ENCODE results near the gene CTCFL. TPM values are rescaled to one million over a fixed set of nuclear protein-coding genes. Genes with fewer than 3 reads are reported as not detected.
A peak's percentile ranks its signal among the peaks of the same experiment; 100 is the strongest.

Gene CTCFL
- total RNA-seq, 1 donor from 2014 or later: not detected

DNA sequence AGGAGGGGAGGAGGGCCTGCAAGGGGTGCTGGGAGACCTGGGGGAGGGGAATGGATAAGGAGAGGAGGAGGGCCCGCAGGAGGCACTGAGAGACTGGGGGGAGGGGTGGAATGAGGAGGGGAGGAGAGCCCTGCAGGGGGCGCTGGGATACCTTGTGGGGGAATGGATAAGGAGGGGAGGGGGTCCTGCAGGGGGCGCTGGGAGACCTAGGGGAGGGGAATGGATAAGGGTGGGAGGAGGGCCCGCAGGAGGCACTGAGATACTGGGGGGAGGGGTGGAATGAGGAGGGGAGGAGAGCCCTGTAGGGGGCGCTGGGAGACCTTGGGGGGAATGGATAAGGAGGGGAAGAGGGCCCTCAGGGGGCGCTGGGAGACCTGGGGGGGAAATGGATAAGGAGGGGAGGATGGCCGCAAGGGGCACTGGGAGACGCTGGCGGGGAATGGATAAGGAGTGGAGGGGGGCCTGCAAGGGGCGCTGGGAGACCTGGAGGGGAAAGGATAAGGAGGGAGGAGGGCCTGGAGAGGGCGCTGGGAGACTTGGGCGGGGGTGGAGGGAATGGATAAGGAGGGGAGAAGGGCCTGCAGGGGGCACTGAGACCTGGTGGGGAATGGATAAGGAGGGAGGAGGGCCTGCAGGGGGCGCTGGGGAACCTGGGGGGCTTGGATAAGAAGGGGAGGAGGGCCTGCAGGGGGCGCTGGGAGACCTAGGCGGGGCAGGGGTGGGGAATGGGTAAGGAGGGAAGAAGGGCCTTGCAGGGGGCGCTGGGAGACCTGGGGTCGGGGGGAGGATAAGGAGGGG, 1.3 kb upstream of the CTCFL start:
- no peak overlapping the region for H3K4me2 ChIP-seq
- Mint-ChIP-seq H3K4me1 (peaks cover 19% of the 10 kb centered on the region), H3K4me3 (no peak overlapping the region), H3K27ac (no peak overlapping the region), H3K27me3 (ENCODE audit: insufficient read depth, low read depth) (peaks cover 6% of the 10 kb centered on the region), H3K36me3 (no peaks in the 10 kb centered on the region), H3K9me3 (no peaks in the 10 kb centered on the region)
- H3K27ac ChIP-seq: no peak overlapping the region
- no peaks in the 10 kb centered on the region for H3K27me3 ChIP-seq
- H3K9me3 ChIP-seq (ENCODE audit: low read depth): no peaks in the 10 kb centered on the region
- DNase-seq (ENCODE audit: low spot score): peak; percentile 28
- H3F3A ChIP-seq (ENCODE audit: low read depth): peaks cover 20% of the 10 kb centered on the region
- H3K79me2 ChIP-seq (ENCODE audit: low read depth): no peaks in the 10 kb centered on the region
- H3K4me1 ChIP-seq: peaks cover 16% of the 10 kb centered on the region
- TF ChIP-seq, protein P1, sequence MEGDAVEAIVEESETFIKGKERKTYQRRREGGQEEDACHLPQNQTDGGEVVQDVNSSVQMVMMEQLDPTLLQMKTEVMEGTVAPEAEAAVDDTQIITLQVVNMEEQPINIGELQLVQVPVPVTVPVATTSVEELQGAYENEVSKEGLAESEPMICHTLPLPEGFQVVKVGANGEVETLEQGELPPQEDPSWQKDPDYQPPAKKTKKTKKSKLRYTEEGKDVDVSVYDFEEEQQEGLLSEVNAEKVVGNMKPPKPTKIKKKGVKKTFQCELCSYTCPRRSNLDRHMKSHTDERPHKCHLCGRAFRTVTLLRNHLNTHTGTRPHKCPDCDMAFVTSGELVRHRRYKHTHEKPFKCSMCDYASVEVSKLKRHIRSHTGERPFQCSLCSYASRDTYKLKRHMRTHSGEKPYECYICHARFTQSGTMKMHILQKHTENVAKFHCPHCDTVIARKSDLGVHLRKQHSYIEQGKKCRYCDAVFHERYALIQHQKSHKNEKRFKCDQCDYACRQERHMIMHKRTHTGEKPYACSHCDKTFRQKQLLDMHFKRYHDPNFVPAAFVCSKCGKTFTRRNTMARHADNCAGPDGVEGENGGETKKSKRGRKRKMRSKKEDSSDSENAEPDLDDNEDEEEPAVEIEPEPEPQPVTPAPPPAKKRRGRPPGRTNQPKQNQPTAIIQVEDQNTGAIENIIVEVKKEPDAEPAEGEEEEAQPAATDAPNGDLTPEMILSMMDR (IDR thresholded peaks at IDR 0.05): peak; percentile 36
- TF ChIP-seq EZH2 (IDR thresholded peaks at IDR 0.05): no peak
- no peaks in the 10 kb centered on the region for H3K36me3 ChIP-seq
- no peak overlapping the region for H3K9ac ChIP-seq
- no peak overlapping the region for H3K4me3 ChIP-seq
- no peaks in the 10 kb centered on the region for H4K20me1 ChIP-seq (ENCODE audit: low read depth)
- no peak overlapping the region for H2AFZ ChIP-seq (replicated peaks)

DNA sequence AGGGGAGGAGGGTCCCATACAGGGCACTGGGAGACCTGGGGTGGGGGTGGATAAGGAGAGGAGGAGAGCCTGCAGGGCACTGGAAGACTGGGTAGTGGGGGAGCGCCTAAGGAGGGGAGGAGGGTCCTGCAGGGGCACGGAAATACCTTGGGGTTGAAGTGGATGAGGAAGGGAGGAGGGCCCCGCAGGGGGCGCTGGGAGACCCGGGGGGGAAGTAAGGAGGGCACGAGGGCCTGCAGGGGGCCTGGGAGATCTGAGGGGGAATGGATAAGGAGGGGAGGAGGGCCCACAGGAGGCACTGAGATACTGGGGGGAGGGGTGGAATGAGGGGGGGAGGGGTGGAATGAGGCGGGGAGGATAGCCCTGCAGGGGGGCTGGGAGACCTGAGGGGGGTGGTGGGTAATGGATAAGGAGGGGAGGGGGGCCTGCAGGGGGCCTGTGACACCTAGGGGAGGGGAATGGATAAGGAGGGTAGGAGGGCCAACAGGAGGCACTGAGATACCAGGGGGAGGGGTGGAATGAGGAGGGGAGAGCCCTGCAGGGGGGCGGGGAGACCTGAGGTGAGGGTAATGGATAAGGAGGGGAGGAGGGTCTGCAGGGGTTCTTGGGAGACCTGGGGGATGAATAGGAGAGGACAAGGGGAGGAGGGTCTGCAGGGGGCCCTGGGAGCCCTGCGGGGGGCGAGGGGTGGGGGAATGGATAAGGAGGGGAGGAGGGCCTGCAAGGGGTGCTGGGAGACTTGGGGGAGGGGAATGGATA, 567 bp upstream of the CTCFL start:
- no peaks in the 10 kb centered on the region for H3K9me3 ChIP-seq (ENCODE audit: low read depth)
- no peaks in the 10 kb centered on the region for H3K36me3 ChIP-seq
- Mint-ChIP-seq H3K36me3 (no peaks in the 10 kb centered on the region), H3K4me1 (peaks cover 19% of the 10 kb centered on the region), H3K27ac (no peak overlapping the region), H3K4me3 (no peak overlapping the region), H3K9me3 (no peaks in the 10 kb centered on the region), H3K27me3 (ENCODE audit: insufficient read depth, low read depth) (peaks cover 4% of the 10 kb centered on the region)
- H3K4me1 ChIP-seq: peaks cover 16% of the 10 kb centered on the region
- DNase-seq (ENCODE audit: low spot score): no peak
- H3K27me3 ChIP-seq: no peaks in the 10 kb centered on the region
- H2AFZ ChIP-seq (replicated peaks): no peak overlapping the region
- no peaks in the 10 kb centered on the region for H4K20me1 ChIP-seq (ENCODE audit: low read depth)
- H3K4me2 ChIP-seq: no peak overlapping the region
- H3K79me2 ChIP-seq (ENCODE audit: low read depth): no peaks in the 10 kb centered on the region
- H3K4me3 ChIP-seq: no peak overlapping the region
- no peak overlapping the region for H3K27ac ChIP-seq
- H3F3A ChIP-seq (ENCODE audit: low read depth): peaks cover 20% of the 10 kb centered on the region
- no peak overlapping the region for H3K9ac ChIP-seq
- TF ChIP-seq EZH2 (IDR thresholded peaks at IDR 0.05) (no peak), EZH2phosphoT487 (IDR thresholded peaks at IDR 0.05) (no peak)
- TF ChIP-seq, protein P1 (IDR thresholded peaks at IDR 0.05): no peak

DNA sequence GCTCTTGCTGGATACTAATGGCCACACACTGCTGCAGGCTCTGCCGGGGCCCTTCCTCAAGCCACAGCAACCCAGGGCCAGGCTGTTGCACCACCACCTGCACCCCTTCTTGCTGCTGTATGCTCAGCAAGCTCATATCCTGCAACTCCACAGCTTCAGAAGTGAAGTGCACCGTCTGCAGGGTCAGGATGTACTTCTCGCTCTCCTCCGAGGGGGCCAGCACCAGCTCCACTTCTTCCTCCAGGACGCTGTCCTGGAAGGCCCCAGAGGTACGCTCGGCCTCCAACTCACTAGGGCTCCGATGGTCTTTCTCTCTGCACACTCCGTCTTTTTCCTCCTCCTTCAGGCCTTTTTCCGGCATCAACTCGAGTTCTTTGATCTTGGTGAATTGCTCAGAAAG, 1.2 kb downstream of the CTCFL start:
- no peaks in the 10 kb centered on the region for H3K79me2 ChIP-seq (ENCODE audit: low read depth)

More for the DNA sequence above, 1.2 kb downstream of the CTCFL start:
- Histone ChIP-seq H4K20me1 (ENCODE audit: low read depth) (no peaks in the 10 kb centered on the region), H3K9ac (no peak overlapping the region), H3K4me1 (peaks cover 16% of the 10 kb centered on the region), H3K27ac (no peak overlapping the region), H3K4me3 (no peak overlapping the region), H3K36me3 (no peaks in the 10 kb centered on the region), H3K27me3 (no peaks in the 10 kb centered on the region), H3K4me2 (no peak overlapping the region), H3K9me3 (ENCODE audit: low read depth) (no peaks in the 10 kb centered on the region), H2AFZ (replicated peaks) (peak overlapping the region; percentile 76), H3F3A (ENCODE audit: low read depth) (peaks cover 20% of the 10 kb centered on the region)
- H3K27ac Mint-ChIP-seq: peak overlapping the region; percentile 24
- peaks cover 4% of the 10 kb centered on the region for H3K27me3 Mint-ChIP-seq (ENCODE audit: insufficient read depth, low read depth)
- no peaks in the 10 kb centered on the region for H3K9me3 Mint-ChIP-seq
- no peak for DNase-seq (ENCODE audit: low spot score)
- H3K36me3 Mint-ChIP-seq: no peaks in the 10 kb centered on the region
- peaks cover 19% of the 10 kb centered on the region for H3K4me1 Mint-ChIP-seq
- no peak overlapping the region for H3K4me3 Mint-ChIP-seq
- TF ChIP-seq EZH2 (IDR thresholded peaks at IDR 0.05): no peak
- TF ChIP-seq, protein P1 (IDR thresholded peaks at IDR 0.05): no peak
- no peak for TF ChIP-seq EZH2phosphoT487 (IDR thresholded peaks at IDR 0.05)

Measured in neural progenitor cell (in vitro differentiated cells).